GM23248 (cell line): ENCODE results near the gene HADHB.

ENCODE experiments used
- EZH2 ChIP-seq: fragments of 200-600 bp; sonication (generic); IDR thresholded peaks from 2 replicates; pipeline ENCODE4 v1.6.1; 2018; ENCODE audit warnings: antibody characterized with exemption, mild to moderate bottlenecking; ENCODE audit not compliant: insufficient read depth, poor library complexity, severe bottlenecking
- EZH2phosphoT487 ChIP-seq: fragments of 200-600 bp; sonication (generic); IDR thresholded peaks from 2 replicates; pipeline ENCODE4 v1.6.1; 2018; ENCODE audit warnings: antibody characterized with exemption, moderate library complexity, mild to moderate bottlenecking, low read depth; ENCODE audit not compliant: insufficient read depth

DNA sequence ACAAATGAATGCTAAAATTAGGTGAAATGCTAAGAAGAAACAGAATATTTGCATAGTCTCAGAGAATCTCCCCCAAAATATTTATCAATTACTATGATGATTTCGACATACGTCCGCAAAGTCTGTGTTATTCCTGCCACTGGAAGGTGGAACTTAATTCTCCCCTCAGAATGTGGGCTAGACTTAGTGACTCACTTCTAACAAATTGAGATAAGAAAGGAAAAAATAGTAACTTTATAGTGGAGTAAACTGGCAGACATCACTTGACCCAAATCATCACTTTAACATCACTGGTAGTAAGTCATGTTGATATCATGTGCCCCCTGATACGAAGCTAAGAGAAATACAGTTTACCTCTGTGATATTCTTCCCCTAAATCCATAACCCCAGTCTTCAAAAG lies 23.5 kb downstream of the HADHB start:
- TF ChIP-seq EZH2 (no peak), EZH2phosphoT487 (no peak)
